DOHH2 (cell line): ENCODE measurements around the gene GNA14.

Source experiments
- EZH2phosphoT487 ChIP-seq: fragments of 200-600 bp; sonication (generic); IDR thresholded peaks from 2 replicates; pipeline ENCODE4 v1.6.1; 2017; ENCODE audit warnings: borderline replicate concordance, mild to moderate bottlenecking, antibody characterized with exemption, low read length, moderate library complexity, mixed read lengths
- TF ChIP-seq, protein P1 (sequence below): fragments of 200-600 bp; sonication (generic); IDR thresholded peaks from one replicate; pipeline ENCODE4 v1.5.1; 2014; ENCODE audit warnings: antibody characterized with exemption, mild to moderate bottlenecking, low read depth, low read length; ENCODE audit not compliant: poor library complexity, severe bottlenecking

DNA sequence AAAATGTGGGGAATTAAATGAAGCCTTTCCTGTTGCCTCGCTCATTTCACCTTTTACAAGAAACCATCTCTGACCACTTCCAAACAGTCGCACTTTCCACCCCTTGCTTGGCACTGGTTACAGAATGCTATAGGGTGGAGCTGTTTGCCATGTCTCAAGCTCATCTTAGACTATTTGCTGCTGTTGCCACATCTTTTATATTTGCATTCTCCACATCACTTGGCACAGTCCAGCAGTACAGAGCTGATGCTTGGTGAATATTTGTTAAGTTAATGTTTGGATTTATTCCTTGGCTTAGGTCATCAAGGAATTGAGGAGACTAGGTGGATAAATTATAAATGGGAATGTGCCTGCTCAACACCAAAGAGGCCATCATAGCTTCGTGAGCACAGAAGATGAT, 53.2 kb downstream of the GNA14 start:
- TF ChIP-seq, protein P1, sequence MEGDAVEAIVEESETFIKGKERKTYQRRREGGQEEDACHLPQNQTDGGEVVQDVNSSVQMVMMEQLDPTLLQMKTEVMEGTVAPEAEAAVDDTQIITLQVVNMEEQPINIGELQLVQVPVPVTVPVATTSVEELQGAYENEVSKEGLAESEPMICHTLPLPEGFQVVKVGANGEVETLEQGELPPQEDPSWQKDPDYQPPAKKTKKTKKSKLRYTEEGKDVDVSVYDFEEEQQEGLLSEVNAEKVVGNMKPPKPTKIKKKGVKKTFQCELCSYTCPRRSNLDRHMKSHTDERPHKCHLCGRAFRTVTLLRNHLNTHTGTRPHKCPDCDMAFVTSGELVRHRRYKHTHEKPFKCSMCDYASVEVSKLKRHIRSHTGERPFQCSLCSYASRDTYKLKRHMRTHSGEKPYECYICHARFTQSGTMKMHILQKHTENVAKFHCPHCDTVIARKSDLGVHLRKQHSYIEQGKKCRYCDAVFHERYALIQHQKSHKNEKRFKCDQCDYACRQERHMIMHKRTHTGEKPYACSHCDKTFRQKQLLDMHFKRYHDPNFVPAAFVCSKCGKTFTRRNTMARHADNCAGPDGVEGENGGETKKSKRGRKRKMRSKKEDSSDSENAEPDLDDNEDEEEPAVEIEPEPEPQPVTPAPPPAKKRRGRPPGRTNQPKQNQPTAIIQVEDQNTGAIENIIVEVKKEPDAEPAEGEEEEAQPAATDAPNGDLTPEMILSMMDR = no peak
- TF ChIP-seq EZH2phosphoT487 = no peak
